HCT116 (cell line): Measurements from ENCODE around the gene PPFIBP1. TPM values are rescaled to one million over a fixed set of nuclear protein-coding genes. Genes with fewer than 3 reads are reported as not detected.

Source experiments
- ATAC-seq: fragments of 200-7000 bp; cut with Tn5 transposase; 2 replicates; pipeline ENCODE4 v1.9.1; 2020; ENCODE audit warnings: mild to moderate bottlenecking, moderate library complexity
- BruUV-seq: library from RNA; stranded (reverse); fragments of 400-500 nt; replicated peaks from 2 replicates; lab custom pipeline; 2021; lab: Mats Ljungman, UMichigan
- CTCF ChIA-PET: fragments of 300-600 bp; sonication (Branson Sonifier 250); formaldehyde crosslinking; loops from one replicate; lab custom pipeline; 2021; ENCODE audit warnings: antibody characterized with exemption; lab: Charles Lee
- POLR2A ChIA-PET: fragments of 300-600, 350-600 bp; sonication (Branson Sonifier 250); formaldehyde crosslinking; loops from one replicate; lab custom pipeline; 2021; ENCODE audit warnings: antibody characterized with exemption; lab: Charles Lee
- RAD21 ChIA-PET, 2 experiments: fragments of 300-600 bp; sonication (Branson Sonifier 250); formaldehyde crosslinking; loops; one replicate each; lab custom pipeline; 2023; ENCODE audit warnings: low total read pairs in 2 of 2; ENCODE audit not compliant: uncharacterized antibody in 2 of 2, unreplicated experiment in 2 of 2, low non-redundant PET in 1 of 2; lab: Charles Lee
- DNase-seq: peaks from one replicate; pipeline ENCODE4 v3.0.0-alpha.2; 2010; ENCODE audit warnings: low read depth, low spot score
- H2AFZ ChIP-seq: fragments of 200-600 bp; shearing (Covaris generic), sonication (generic); 2 replicates; pipeline ENCODE4 v1.6.1; 2017; ENCODE audit warnings: low read depth, mixed run types, mixed read lengths, antibody characterized with exemption, low read length; ENCODE audit not compliant: poor library complexity, severe bottlenecking
- H3K27ac ChIP-seq: 2 replicates; pipeline ENCODE4 v1.5.1; 2012; ENCODE audit warnings: low read depth, low read length
- H3K27me3 ChIP-seq: fragments of 200-600 bp; sonication (generic); 2 replicates; pipeline ENCODE4 v1.6.1; 2016; ENCODE audit warnings: mixed run types, low read length, mixed read lengths; ENCODE audit not compliant: insufficient read depth
- H3K36me3 ChIP-seq, 2 experiments: fragments of 200-500 bp in 1 of 2; fragments of 200-600 bp in 1 of 2; sonication (Bioruptor generic) in 1 of 2; sonication (generic) in 1 of 2; 2 replicates each; pipeline versions ENCODE4 v1.5.1 to v1.6.1; 2014 to 2016; ENCODE audit warnings: low read length in 2 of 2, inconsistent platforms in 1 of 2, mixed read lengths in 1 of 2, mixed run types in 1 of 2; ENCODE audit not compliant: insufficient read depth in 2 of 2, control insufficient read depth in 1 of 2
- H3K4me1 ChIP-seq, 2 experiments: fragments of 200-600 bp in 1 of 2; sonication (generic) in 1 of 2; 2 replicates each; pipeline versions ENCODE4 v1.5.1 to v1.6.1; 2012 to 2017; ENCODE audit warnings: low read length in 2 of 2, inconsistent platforms in 1 of 2, mild to moderate bottlenecking in 1 of 2, mixed read lengths in 1 of 2, mixed run types in 1 of 2, moderate library complexity in 1 of 2; ENCODE audit not compliant: insufficient read depth in 2 of 2, control insufficient read depth in 1 of 2
- H3K4me2 ChIP-seq: fragments of 200-600 bp; sonication (generic); 2 replicates; pipeline ENCODE4 v1.6.1; 2017; ENCODE audit warnings: mixed run types, low read length, mixed read lengths
- H3K4me3 ChIP-seq, 2 experiments: fragments of 200-600 bp in 1 of 2; sonication (generic) in 1 of 2; replicated peaks in 1 of 2; 2 replicates each; pipeline ENCODE4 v1.5.1; 2011 to 2016; ENCODE audit warnings: low read length in 2 of 2, control low read depth in 1 of 2, low read depth in 1 of 2, mild to moderate bottlenecking in 1 of 2, mixed read lengths in 1 of 2, mixed run types in 1 of 2
- H3K79me2 ChIP-seq: fragments of 200-600 bp; sonication (generic); 2 replicates; pipeline ENCODE4 v1.6.1; 2017; ENCODE audit warnings: mild to moderate bottlenecking, mixed run types, low read length, moderate library complexity, mixed read lengths; ENCODE audit not compliant: insufficient read depth
- H3K9ac ChIP-seq: fragments of 200-600 bp; sonication (generic); 2 replicates; pipeline ENCODE4 v1.6.1; 2016; ENCODE audit warnings: low read length, mixed read lengths
- H3K9me2 ChIP-seq: fragments of 200-600 bp; sonication (generic), shearing (Covaris generic); 2 replicates; pipeline ENCODE4 v1.6.1; 2017; ENCODE audit warnings: mixed run types, mild to moderate bottlenecking, moderate library complexity; ENCODE audit not compliant: insufficient read depth
- H3K9me3 ChIP-seq, 2 experiments: fragments of 200-500 bp in 1 of 2; fragments of 200-600 bp in 1 of 2; sonication (Bioruptor generic) in 1 of 2; sonication (generic) in 1 of 2; 2 replicates each; pipeline ENCODE4 v1.6.1; 2014 to 2017; ENCODE audit warnings: low read length in 2 of 2, mixed read lengths in 2 of 2, inconsistent platforms in 1 of 2, low read depth in 1 of 2, mild to moderate bottlenecking in 1 of 2, mixed run types in 1 of 2, moderate library complexity in 1 of 2; ENCODE audit not compliant: control insufficient read depth in 1 of 2, insufficient read depth in 1 of 2
- H4K20me1 ChIP-seq: fragments of 200-600 bp; sonication (generic), shearing (Covaris generic); 2 replicates; pipeline ENCODE4 v1.6.1; 2017; ENCODE audit warnings: mixed run types, mild to moderate bottlenecking, moderate library complexity; ENCODE audit not compliant: insufficient read depth
- ATF3 ChIP-seq: IDR thresholded peaks from 2 replicates; pipeline ENCODE4 v1.6.1; 2012
- CBX3 ChIP-seq: IDR thresholded peaks from 2 replicates; pipeline ENCODE4 v1.6.1; 2012; ENCODE audit warnings: low read depth
- EGR1 ChIP-seq: IDR thresholded peaks from 2 replicates; pipeline ENCODE4 v1.6.1; 2012; ENCODE audit warnings: low read depth
- ELF1 ChIP-seq: IDR thresholded peaks from 2 replicates; pipeline ENCODE4 v1.6.1; 2012; ENCODE audit warnings: low read depth, borderline replicate concordance
- EZH2phosphoT487 ChIP-seq: fragments of 200-600 bp; IDR thresholded peaks from 2 replicates; pipeline ENCODE4 v1.6.1; 2018; ENCODE audit warnings: antibody characterized with exemption, borderline replicate concordance
- MAX ChIP-seq: IDR thresholded peaks from 2 replicates; pipeline ENCODE4 v1.6.1; 2012
- POLR2A ChIP-seq: IDR thresholded peaks from 2 replicates; pipeline ENCODE4 v1.7.0; 2011; ENCODE audit warnings: borderline replicate concordance; ENCODE audit not compliant: insufficient read depth, insufficient read length; ENCODE audit errors: extremely low read depth
- REST ChIP-seq: IDR thresholded peaks from 2 replicates; pipeline ENCODE4 v1.6.1; 2012; ENCODE audit warnings: low read depth
- SIN3A ChIP-seq: IDR thresholded peaks from 2 replicates; pipeline ENCODE4 v1.6.1; 2012; ENCODE audit warnings: low read depth
- SRF ChIP-seq: IDR thresholded peaks from 2 replicates; pipeline ENCODE4 v1.6.1; 2012; ENCODE audit warnings: low read depth
- TCF7L2 ChIP-seq: IDR thresholded peaks from 2 replicates; pipeline ENCODE4 v1.7.0; 2011; ENCODE audit warnings: borderline replicate concordance, inconsistent platforms; ENCODE audit not compliant: insufficient read depth, insufficient read length; ENCODE audit errors: extremely low read depth
- YY1 ChIP-seq: IDR thresholded peaks from 2 replicates; pipeline ENCODE4 v1.6.1; 2011; ENCODE audit warnings: low read length, low read depth, moderate library complexity, mild to moderate bottlenecking; ENCODE audit not compliant: insufficient replicate concordance; ENCODE audit errors: extremely low read depth
- ZFX ChIP-seq: fragments of 450-650 bp; IDR thresholded peaks from 2 replicates; pipeline ENCODE4 v1.6.1; 2017
- ZNF274 ChIP-seq: fragments of 200-500 bp; sonication (Bioruptor generic); IDR thresholded peaks from 2 replicates; pipeline ENCODE4 v1.6.1; 2014; ENCODE audit warnings: mild to moderate bottlenecking, low read depth, low read length, inconsistent platforms
- intact Hi-C: fragments of 100-400 bp; cut with micrococcal nuclease; formaldehyde crosslinking; loops from 2 replicates; pipeline ENCODE4 v1.10.0; 2022
- total RNA-seq: library from RNA; stranded (reverse); gene quantifications from one replicate; pipeline ENCODE4 v1.2.1, GENCODE V29; 2021; ENCODE audit not compliant: unreplicated experiment

The PPFIBP1 gene
- total RNA-seq, 1 experiment from 2014 or later: 102 TPM

GRCh38 chr12:27667540-27667939 is 143.5 kb downstream of the PPFIBP1 start:
- no peak overlapping the region for H3K27ac ChIP-seq
- BruUV-seq: no TSS peak
- H3K27me3 ChIP-seq: no peaks in the 10 kb centered on the region
- no peak overlapping the region for H3K4me3 ChIP-seq
- no peaks in the 10 kb centered on the region for H3K9me3 ChIP-seq
- POLR2A ChIA-PET: no interaction called here
- H2AFZ ChIP-seq: no peak overlapping the region
- CTCF ChIA-PET: no interaction called here
- peaks cover 0 to 16% of the 10 kb centered on the region in 2 experiments; a peak in 1 of 4 replicates for H3K36me3 ChIP-seq
- H3K9ac ChIP-seq: no peak overlapping the region
- no peaks in the 10 kb centered on the region for H3K4me1 ChIP-seq
- intact Hi-C loops: no loop called here
- no peak for TF ChIP-seq SIN3A
- no peak for TF ChIP-seq ATF3
- no peak for TF ChIP-seq EZH2phosphoT487
- TF ChIP-seq MAX: no peak
- no peak for TF ChIP-seq YY1
- TF ChIP-seq ELF1: no peak
- TF ChIP-seq CBX3: no peak
- no peak for TF ChIP-seq TCF7L2
- no peak for TF ChIP-seq POLR2A
- TF ChIP-seq REST: no peak
- no peak for TF ChIP-seq EGR1
- no peak for TF ChIP-seq ZNF274
- no peak for TF ChIP-seq ZFX
- TF ChIP-seq SRF: no peak
- no peak overlapping the region for H3K4me2 ChIP-seq
- H4K20me1 ChIP-seq: no peaks in the 10 kb centered on the region
- no peaks in the 10 kb centered on the region for H3K9me2 ChIP-seq
- ATAC-seq (no peak), DNase-seq (no peak)
- RAD21 ChIA-PET: no interaction called here
- H3K79me2 ChIP-seq: no peaks in the 10 kb centered on the region
